Measurements from ENCODE around the gene BHLHE23.

DNA sequence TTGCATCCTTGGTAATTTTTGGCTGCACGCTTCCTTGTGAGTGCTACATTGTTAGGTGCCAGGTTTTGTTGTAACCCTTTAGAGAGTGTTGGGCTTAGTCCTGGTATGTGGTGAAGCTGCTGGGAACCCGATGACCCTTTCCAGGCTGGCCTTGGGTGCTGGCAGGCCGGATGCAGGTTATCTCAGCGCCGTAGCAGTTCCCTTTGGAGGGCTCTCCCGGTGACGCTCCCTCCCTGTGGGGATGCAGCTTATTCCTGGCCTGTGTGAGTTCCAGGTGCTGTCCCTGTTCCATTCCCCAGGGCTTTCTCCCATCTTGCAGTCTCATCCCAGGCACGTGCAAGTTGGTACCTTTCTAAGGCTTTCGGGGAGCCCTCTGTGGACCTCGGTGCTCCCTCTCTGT is 13.9 kb upstream of the BHLHE23 start:
- TF ChIP-seq, protein P1, sequence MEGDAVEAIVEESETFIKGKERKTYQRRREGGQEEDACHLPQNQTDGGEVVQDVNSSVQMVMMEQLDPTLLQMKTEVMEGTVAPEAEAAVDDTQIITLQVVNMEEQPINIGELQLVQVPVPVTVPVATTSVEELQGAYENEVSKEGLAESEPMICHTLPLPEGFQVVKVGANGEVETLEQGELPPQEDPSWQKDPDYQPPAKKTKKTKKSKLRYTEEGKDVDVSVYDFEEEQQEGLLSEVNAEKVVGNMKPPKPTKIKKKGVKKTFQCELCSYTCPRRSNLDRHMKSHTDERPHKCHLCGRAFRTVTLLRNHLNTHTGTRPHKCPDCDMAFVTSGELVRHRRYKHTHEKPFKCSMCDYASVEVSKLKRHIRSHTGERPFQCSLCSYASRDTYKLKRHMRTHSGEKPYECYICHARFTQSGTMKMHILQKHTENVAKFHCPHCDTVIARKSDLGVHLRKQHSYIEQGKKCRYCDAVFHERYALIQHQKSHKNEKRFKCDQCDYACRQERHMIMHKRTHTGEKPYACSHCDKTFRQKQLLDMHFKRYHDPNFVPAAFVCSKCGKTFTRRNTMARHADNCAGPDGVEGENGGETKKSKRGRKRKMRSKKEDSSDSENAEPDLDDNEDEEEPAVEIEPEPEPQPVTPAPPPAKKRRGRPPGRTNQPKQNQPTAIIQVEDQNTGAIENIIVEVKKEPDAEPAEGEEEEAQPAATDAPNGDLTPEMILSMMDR (IDR thresholded peaks at IDR 0.05) = no peak
- TF ChIP-seq POLR2A (IDR thresholded peaks at IDR 0.05) = no peak
